NCI-H2107 treated with DMSO at 0.1 percent for 48 hours (cell line): ENCODE data around the gene SETDB1.
A peak's percentile ranks its signal among the peaks of the same experiment; 100 is the strongest.

Experiments
- DNase-seq: peaks from one replicate; lab custom pipeline; 2025; ENCODE audit not compliant: unreplicated experiment; lab: John Stamatoyannopoulos, UW

SETDB1 gene

GRCh38 chr1:150974580-150975478, 48.7 kb downstream of the SETDB1 start, which contains the start of gene CERS2:
TSS of gene CERS2 (minus strand) at chr1:150974835. CDS start at chr1:150969090, 5,745 bp downstream.
- DNase-seq = peak; percentile 15

DNA sequence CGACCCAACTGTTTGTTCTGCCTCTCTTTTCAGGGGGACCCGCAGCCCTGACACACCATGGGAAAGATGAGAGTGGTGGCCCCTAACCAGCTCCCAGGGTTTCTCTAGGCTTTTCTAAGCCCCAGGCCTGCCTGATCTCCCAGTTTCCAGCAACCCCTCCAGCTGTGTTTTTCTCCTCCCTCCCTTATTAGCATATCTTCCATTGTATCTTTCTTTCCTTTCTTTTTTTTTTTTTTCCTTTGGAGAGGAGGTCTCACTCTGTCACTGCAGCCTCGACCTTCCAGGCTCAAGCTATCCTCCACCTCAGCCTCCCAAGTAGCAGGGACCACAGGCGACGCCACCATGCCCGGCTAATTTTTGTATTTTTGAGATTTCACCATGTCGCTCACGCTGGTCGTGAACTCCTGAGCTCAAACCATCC, 50.2 kb downstream of the SETDB1 start:
- DNase-seq = no peak

DNA sequence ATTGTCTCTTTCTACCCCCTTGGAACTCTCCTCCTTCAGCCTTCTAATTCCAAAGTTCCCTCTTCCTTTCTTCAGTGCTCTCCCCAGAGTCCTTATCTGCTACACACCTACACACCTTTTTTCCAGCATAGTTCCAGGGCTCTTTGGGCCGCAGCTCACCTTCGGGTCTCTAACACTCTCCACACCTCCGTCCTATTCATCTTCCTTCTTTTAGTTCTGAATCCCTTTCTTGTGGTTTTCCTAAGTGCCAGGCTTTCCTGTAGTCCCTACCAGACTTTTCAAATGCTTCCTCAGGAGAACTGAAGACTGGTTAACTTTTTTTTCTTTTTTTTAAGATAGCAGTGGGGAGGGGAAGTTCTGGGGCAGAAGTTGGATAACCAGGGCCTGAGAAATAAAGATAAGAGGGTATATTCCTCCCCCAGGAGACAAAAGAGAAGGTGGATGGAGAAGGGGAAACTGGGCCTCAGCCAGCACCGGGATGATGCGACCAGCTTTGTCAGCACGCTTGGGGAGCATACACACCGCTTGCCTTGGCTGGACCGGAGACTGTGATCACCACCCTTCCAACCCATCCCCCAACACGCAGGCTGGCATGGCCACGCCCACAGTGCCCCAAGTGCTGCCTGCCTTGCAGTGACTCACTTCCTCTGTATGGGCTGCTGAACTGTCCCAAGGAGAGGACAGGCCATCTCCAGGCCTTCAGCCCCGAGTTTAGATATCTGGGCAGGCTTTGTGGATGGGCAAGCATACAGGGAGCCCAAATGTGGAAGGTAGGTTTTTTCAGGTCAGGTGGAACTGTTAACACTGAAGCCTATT, 50.9 kb downstream of the SETDB1 start:
- DNase-seq = no peak

DNA sequence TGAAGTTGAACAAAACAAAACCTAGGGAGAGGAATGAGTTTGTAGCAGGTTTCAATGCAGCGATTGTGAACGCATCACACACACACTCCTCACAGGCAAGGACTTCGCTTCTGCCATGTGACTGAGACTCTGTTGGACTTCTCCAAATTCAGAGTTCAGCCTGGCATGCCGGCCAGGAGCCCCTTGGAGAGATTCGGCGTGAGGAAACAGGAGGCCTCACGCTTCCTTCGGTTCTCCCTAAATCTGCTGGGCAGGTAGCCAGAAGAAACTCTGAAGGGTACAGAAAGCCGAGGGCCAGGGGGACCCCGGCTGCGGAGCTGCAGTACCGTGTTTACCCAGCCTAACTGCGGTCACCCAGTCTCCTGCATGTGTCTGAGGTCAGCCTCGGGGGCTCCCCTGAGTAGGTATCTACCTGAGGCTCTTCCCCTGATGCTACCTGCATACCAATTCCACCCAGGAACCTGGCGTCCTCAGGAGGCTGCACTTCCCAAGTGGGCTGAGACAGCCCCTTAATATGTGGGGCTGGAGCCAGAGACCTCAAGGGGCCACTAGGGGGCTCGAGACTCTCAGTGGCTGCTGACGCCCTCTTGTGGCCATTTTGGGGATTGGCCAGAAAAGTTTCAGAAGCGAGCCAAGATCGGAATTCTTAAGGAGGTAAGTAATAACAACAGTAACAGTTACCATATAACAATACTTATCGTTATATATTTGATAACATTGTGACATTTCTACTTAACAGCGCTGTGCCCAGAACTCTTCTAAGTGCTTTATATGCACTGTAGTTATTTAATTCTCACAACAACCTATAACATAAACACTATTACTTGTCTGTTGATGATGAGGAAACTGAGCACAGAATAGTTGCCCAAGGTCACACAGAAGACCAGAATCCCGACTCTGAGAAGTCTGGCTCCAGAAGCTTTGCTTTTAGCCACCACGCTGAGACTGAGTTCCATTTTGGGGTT, 53.2 kb downstream of the SETDB1 start:
- peak; percentile 91 for DNase-seq

- peak; percentile 95 for DNase-seq
Measured at GRCh38 chr1:150981177-150981804, 55.1 kb downstream of the SETDB1 start.

DNA sequence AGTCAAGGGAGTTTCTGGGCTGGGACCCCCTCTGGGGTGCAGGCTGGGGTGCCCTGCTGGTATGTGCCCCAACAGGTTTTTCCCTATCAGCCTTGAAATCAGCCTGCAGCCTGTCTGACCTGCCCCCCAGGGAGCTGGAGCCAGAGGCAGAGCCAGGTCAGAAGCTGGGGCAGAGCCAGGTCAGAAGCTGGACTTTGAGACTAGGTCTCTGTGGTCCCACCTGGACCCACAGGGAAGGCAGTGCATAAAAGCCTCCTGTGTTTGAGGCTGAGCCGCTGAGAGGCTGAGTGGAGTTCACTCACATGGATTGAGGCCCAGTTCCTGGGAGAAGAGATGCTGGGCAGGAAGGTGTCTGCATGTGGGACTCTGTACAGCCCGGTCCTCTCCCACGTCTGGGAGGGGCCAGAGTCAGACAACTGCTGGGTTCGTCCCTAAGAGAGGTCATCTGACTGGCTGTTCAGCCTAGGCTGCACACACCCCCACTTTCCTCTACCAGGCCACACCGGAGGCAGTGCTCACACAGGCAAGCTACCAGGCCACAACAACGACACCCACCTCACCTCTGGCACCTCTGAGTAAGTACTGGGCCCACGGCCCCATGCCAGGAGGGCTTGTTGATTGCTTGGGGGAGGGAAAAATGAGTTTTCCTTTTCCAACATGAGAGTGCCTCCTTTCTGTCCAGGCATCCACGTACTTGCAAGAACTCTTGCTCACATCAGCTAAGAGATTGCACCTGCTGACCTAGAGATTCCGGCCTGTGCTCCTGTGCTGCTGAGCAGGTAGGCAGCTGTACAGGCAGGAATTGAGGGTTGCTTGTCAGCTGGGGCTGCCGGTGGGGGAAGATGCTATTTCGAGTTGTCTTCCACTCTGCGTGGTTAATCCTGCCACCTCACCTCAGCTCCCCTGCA, 55.9 kb downstream of the SETDB1 start, which contains the start of gene ANXA9:
ANXA9 (plus strand) TSS at position 488 of the 908 bp plus-strand sequence. CDS start 814 bp downstream, outside the sequence.
- peak; percentile 18 for DNase-seq

DNA sequence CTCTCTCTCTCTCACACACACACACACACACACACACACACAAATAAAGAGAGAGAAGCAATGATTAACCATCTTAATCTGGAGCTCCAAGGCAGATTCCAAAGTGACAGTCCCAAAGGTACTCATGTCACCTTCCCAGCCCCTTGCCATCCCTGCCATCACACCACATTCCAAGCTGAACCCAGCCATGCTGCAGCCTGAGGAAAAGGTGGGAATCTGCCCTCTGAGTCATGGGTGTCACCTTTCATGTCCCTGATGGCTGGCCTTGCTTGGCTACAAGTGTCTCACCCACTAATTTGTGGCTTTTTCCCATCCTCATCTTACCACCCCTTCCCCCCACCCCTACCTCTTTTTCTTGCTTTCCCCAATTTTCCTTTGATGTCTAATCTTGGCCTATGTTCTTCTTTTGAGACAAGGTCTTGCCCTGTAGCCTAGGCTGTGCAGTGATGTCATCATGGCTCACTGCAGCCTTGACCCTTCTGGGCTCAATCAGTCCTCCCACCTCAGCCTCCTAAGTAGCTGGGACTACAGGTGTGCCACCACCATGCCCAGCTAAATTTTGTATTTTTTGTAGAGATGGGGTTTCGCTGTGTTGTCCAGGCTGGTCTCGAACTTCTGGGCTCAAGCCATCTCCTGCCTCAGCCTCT, 59.1 kb downstream of the SETDB1 start:
- no peak for DNase-seq

DNA sequence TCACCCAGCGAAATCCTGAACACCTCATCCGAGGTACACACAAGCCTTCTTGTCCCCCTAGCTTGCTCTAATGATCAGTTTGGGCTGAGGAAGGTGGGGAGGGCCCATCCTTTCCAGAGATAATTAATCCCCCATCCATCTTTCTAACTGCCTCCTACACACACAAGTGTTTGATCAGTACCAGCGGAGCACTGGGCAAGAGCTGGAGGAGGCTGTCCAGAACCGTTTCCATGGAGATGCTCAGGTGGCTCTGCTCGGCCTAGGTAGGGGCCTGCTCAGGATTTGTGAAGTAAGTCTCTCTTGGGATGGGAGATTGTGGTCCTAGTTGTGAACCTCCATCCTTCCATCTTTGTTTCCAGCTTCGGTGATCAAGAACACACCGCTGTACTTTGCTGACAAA, 61.8 kb downstream of the SETDB1 start:
- no peak for DNase-seq

DNA sequence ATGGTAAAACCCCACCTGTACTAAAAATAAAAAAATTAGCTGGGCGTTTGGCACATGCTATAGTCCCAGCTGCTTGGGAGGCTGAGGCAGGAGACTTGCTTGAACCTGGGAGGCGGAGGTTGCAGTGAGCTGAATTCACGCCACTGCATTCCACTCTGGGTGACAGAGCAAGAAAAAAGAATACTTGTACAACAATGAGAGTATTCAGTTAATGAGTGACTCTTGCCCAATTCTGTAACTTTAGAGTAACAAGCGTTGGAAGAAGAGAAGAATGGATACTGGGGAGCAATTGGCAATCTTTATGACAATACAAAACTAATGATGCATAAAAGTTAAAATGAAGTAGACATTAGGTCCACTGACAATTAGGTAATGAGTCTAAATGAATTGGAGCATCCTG, 66.5 kb downstream of the SETDB1 start:
- no peak for DNase-seq

GRCh38 chr1:150994248-150994647, 68.1 kb downstream of the SETDB1 start:
- DNase-seq = no peak

- no peak for DNase-seq
Measured at GRCh38 chr1:150995460-150995859, 69.3 kb downstream of the SETDB1 start.

- DNase-seq = no peak
Measured at GRCh38 chr1:150995896-150996295, 69.7 kb downstream of the SETDB1 start.

DNA sequence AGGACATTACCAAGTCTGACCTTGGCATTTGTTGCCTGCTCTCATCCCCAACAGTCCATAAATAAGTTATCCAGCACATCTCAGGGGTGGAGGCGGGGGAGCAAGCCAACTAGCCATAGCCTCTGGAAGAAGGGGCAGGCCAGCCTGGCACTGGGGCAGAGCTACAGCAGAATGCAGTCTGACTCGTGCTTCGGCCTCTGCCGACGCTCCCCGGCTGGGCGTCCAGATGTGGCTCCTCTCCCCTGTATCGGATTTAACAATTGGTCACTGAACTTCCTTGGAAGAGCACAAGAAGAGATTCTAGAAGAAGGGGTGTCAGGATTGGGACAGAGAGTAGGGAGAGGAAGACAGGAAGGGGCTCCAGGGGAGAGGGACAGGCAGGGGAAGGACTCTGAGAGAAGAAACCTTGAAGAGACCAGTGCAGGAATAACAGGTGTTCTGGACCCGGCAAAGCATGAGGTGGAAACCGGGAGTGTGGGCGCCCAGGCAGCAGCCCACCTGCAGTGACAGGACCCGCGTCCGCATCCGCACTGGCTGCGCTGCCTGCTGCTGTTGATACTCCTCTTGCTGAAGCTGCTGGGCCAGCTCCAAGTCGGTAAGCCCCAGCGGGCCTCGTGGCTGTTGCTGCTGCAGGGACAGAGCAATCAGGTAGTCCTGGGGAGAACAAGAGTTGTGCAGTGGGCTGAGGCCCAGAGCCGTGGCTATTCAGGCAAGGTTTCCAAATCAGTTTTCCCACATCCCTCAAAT, 71.1 kb downstream of the SETDB1 start:
- DNase-seq = peak; percentile 9

DNA sequence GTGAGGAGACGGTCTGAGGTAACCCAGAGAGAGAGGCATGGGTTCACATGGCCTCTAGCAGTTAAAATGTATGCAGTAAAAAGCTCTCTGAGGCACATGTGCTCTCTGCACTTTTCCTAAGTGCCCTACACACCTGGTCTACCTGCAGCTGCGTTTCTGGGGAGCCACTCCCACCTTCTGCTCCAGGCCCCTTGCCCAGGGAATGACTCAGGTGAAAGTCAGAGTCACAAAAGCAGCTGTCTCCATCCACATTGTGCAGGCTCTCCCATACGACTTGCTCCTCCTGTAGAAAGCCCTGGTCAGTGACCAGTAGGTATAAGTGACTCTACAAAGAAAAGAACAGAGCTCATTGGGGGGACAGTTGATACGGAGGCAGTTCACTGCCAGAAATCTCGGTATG, 71.8 kb downstream of the SETDB1 start:
- DNase-seq = peak; percentile 27

GRCh38 chr1:150999051-150999674, 73.0 kb downstream of the SETDB1 start:
- no peak for DNase-seq

DNA sequence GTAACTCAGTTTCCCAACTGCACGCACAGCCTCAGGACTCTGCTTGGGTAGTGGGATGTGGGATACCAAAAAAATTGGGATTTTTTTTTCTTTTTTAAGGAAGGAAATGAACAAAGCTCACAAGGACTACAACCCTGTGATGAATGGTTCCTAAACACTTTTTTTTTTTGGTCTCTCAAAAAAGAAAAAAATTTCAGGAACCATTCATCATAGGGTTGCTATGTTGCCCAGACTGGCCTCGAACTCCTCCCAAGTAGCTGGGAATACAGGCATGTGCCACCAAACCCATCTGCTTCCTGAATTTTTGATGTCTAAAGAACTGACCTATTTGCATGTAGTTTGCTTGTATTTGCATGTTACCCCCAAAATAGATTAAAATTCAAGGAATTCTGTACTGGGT, 73.8 kb downstream of the SETDB1 start:
- no peak for DNase-seq

DNA sequence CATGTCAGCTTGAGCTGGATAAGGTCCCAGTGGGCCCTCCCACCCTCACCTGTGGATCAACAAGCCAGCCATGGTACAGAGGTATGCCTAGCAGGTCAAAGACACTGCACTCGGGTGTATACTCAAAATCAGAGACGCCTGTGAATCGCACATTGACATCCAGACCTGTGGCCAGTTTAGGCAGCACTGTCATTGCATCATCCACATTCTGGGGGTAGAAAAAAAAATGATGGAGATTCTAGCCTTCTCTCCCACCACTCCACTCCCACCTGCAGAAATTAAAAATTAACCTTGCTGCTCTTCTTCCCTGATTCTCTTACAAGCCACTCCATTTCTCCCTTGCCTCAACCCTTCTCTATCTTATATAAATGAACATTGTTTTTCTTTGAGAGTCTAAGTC, 74.2 kb downstream of the SETDB1 start:
- DNase-seq = no peak
